Activated CD8-positive, alpha-beta memory T cell treated with anti-CD3 and anti-CD28 coated beads, Interleukin-2, amount 10 ng/mL, durations not matched to agents 7 days and 5 days (primary cell): ENCODE results near the gene RXFP4. TPM values are rescaled to one million over a fixed set of nuclear protein-coding genes. Genes with fewer than 3 reads are reported as not detected.
A peak's percentile ranks its signal among the peaks of the same experiment; 100 is the strongest.

Source experiments
- ATAC-seq: fragments of 150-1000 bp; cut with Tn5 transposase; one replicate; pipeline ENCODE4 v1.10.0; 2021; ENCODE audit warnings: moderate library complexity
- CTCF ChIA-PET: fragments of 350-600 bp; sonication (Branson Sonifier 250); formaldehyde crosslinking; loops from one replicate; lab custom pipeline; 2021; ENCODE audit warnings: antibody characterized with exemption; lab: Charles Lee
- DNase-seq: peaks from one replicate; pipeline ENCODE4 v3.0.0-alpha.2; 2020
- H3K27ac Mint-ChIP-seq: one replicate; pipeline ENCODE4 v1.8.0; 2021; ENCODE audit warnings: mild to moderate bottlenecking, mixed read lengths
- H3K27me3 Mint-ChIP-seq: one replicate; pipeline ENCODE4 v1.8.0; 2021; ENCODE audit warnings: mixed read lengths
- H3K36me3 Mint-ChIP-seq: one replicate; pipeline ENCODE4 v1.8.0; 2021; ENCODE audit warnings: mild to moderate bottlenecking, mixed read lengths
- H3K4me1 Mint-ChIP-seq: one replicate; pipeline ENCODE4 v1.8.0; 2021; ENCODE audit warnings: mixed read lengths
- H3K4me3 Mint-ChIP-seq: one replicate; pipeline ENCODE4 v1.8.0; 2021; ENCODE audit warnings: mild to moderate bottlenecking, moderate library complexity, mixed read lengths
- H3K9me3 Mint-ChIP-seq: one replicate; pipeline ENCODE4 v1.8.0; 2022; ENCODE audit warnings: low read depth, mixed read lengths
- microRNA-seq: library from miRNA; unstranded; fragments of <30 nt; microRNA quantifications from one replicate; pipeline ENCODE4 v1.2.0, GENCODE V29; 2022
- total RNA-seq, 2 experiments: library from RNA; stranded (reverse); gene quantifications; one replicate each; pipeline ENCODE4 v1.2.3, GENCODE V29; 2021

The RXFP4 gene
- total RNA-seq, 2 experiments from 2014 or later: not detected

- H3K9me3 Mint-ChIP-seq: no peaks in the 10 kb centered on the region
Observed at GRCh38 chr1:155990005-155990739, 48.7 kb downstream of the RXFP4 start.

More at GRCh38 chr1:155990005-155990739, 48.7 kb downstream of the RXFP4 start:
- Mint-ChIP-seq H3K27ac (peak overlapping the region; percentile 49), H3K36me3 (no peaks in the 10 kb centered on the region), H3K4me3 (no peak overlapping the region), H3K27me3 (no peaks in the 10 kb centered on the region), H3K4me1 (peaks cover 26% of the 10 kb centered on the region)
- CTCF ChIA-PET: interaction anchor here (0.5 to 6.1 kb wide), 38 partner anchors 10 to 740 kb away, joined by 3 to 119 read pairs (median 4); partner anchors contain the start of genes ARHGEF2, CLK2, KHDC4 and RXFP4
- ATAC-seq (no peak), DNase-seq (no peak)

Small RNA genes lying within 50 kb of the gene (microRNA-seq; reads per million reads assigned to microRNA genes)
- gene MIR6738: not detected

Other genes with a start within 250 kb of the RXFP4 start
- gene GON4L, start 84.4 kb upstream of the RXFP4 start, total RNA-seq: 10 to 100 TPM; 71.0 to 91.9 TPM
- gene SYT11, start 82.1 kb upstream of the RXFP4 start, total RNA-seq: 10 to 100 TPM; 17.1 to 29.9 TPM
- gene RIT1, start 30.3 kb upstream of the RXFP4 start, total RNA-seq: 10 to 100 TPM; 24.0 to 24.7 TPM
- gene KHDC4, start 7.2 kb upstream of the RXFP4 start, total RNA-seq: 10 to 100 TPM; 80.2 to 99.4 TPM
- gene ARHGEF2, start 36.9 kb downstream of the RXFP4 start, total RNA-seq: 100 to 1,000 TPM; 159 to 161 TPM
- gene SSR2, start 79.3 kb downstream of the RXFP4 start, total RNA-seq: 100 to 1,000 TPM; 185 to 200 TPM
- 10 to 100 TPM; 40.3 to 44.8 TPM for gene UBQLN4, start 112.2 kb downstream of the RXFP4 start, total RNA-seq
- 10 to 100 TPM; 59.3 to 60.6 TPM for gene LAMTOR2, start 113.1 kb downstream of the RXFP4 start, total RNA-seq
- not detected for gene RAB25, start 119.5 kb downstream of the RXFP4 start, total RNA-seq
- under 1 TPM; 0.06 to 0.56 TPM for gene MEX3A, start 140.8 kb downstream of the RXFP4 start, total RNA-seq
- 10 to 100 TPM; 37.3 to 41.9 TPM for gene LMNA, start 173.1 kb downstream of the RXFP4 start, total RNA-seq
- 10 to 100 TPM; 14.5 to 30.6 TPM for gene SEMA4A, start 211.9 kb downstream of the RXFP4 start, total RNA-seq